Thyroid gland (tissue), 4 donors: Measurements from ENCODE around the gene LHFPL6. TPM values are rescaled to one million over a fixed set of nuclear protein-coding genes. Genes with fewer than 3 reads are reported as not detected.

Experiments
- DNase-seq, 2 donors: peaks; one replicate each; pipeline ENCODE4 v3.0.0-alpha.2; 2019
- H3K27ac ChIP-seq, 3 donors: fragments of 200-600 bp; sonication (generic); 1 replicate in 2 of 3; 2 replicates in 1 of 3; pipeline ENCODE4 v1.5.1; 2016 to 2019; ENCODE audit warnings: mild to moderate bottlenecking in 1 of 3, moderate library complexity in 1 of 3
- H3K27me3 ChIP-seq: fragments of 200-600 bp; sonication (generic); one replicate; pipeline ENCODE4 v1.5.1; 2019
- H3K36me3 ChIP-seq, 2 donors: fragments of 200-600 bp; sonication (generic); one replicate each; pipeline ENCODE4 v1.5.1; 2016 to 2019
- H3K4me1 ChIP-seq, 2 donors: fragments of 200-600 bp; sonication (generic); one replicate each; pipeline ENCODE4 v1.5.1; 2017 to 2019
- H3K4me3 ChIP-seq, 3 donors: fragments of 200-600 bp; sonication (generic); replicated peaks in 1 of 3; 1 replicate in 2 of 3; 2 replicates in 1 of 3; pipeline ENCODE4 v1.5.1; 2016; ENCODE audit warnings: mild to moderate bottlenecking in 1 of 3
- H3K9me3 ChIP-seq: fragments of 200-600 bp; sonication (generic); one replicate; pipeline ENCODE4 v1.5.1; 2017
- POLR2A ChIP-seq, 2 donors: fragments of 450-650 bp; IDR thresholded peaks; one replicate each; pipeline ENCODE4 v1.6.1; 2017; ENCODE audit warnings: antibody characterized with exemption in 2 of 2, mild to moderate bottlenecking in 2 of 2, moderate library complexity in 1 of 2
- WGBS, 2 donors: methylation state at CpG; one replicate each; pipeline ENCODE4 v1.1.5; 2017; 5-methylcytosine and 5-hydroxymethylcytosine counted together
- intact Hi-C: fragments of 100-400 bp; cut with DNase I; formaldehyde crosslinking; loops from one replicate; pipeline ENCODE4 v1.15.1; 2023
- total RNA-seq, 4 donors: library from RNA; depleted of rRNA; stranded (reverse); fragments of >200 nt; gene quantifications; one replicate each; pipeline ENCODE4 v1.2.3, GENCODE V29; 2016
- TF ChIP-seq, protein P1 (sequence below), 6 experiments: fragments of 200-600 bp in 3 of 6; fragments of 450-650 bp in 3 of 6; sonication (generic) in 3 of 6; IDR thresholded peaks; one replicate each; pipeline ENCODE4 v1.5.1; 2016 to 2019; ENCODE audit warnings: antibody characterized with exemption in 6 of 6, mild to moderate bottlenecking in 2 of 6, inconsistent platforms in 1 of 6, moderate library complexity in 1 of 6

LHFPL6 gene
- total RNA-seq, 4 donors from 2014 or later = 23.6 to 86.3 (median 42.0) TPM

DNA sequence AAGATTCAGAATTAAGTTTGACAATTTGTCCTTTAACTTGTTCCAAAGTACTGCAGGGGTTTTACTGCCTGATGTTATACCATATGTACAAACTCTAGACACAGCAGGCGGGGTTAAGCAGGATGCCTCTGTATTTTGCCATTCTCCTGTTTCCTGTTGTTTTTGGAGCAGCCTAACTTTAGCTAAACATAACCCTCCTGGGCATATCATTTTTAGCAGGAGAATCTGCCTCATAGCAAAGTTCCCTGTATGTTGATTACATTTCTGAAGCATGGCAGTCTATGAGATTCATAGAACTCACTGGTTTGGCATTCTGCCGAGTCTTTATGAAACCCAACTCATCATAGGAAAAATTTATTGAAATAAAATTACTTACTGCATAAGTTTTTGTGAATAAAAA is 5.2 kb downstream of the LHFPL6 start:
- WGBS, 2 donors = 64 to 77% methylated on average over 2 of the region's 2 CpGs
- Histone ChIP-seq H3K9me3 (no peaks in the 10 kb centered on the region), H3K27ac (peak overlapping the region in 1 of 3 donors; percentile 28), H3K27me3 (no peaks in the 10 kb centered on the region), H3K4me1 (peaks cover 3 to 6% of the 10 kb centered on the region in 2 donors), H3K4me3 (no peak overlapping the region), H3K36me3 (no peaks in the 10 kb centered on the region)
- intact Hi-C loops = no loop called here
- TF ChIP-seq, protein P1, sequence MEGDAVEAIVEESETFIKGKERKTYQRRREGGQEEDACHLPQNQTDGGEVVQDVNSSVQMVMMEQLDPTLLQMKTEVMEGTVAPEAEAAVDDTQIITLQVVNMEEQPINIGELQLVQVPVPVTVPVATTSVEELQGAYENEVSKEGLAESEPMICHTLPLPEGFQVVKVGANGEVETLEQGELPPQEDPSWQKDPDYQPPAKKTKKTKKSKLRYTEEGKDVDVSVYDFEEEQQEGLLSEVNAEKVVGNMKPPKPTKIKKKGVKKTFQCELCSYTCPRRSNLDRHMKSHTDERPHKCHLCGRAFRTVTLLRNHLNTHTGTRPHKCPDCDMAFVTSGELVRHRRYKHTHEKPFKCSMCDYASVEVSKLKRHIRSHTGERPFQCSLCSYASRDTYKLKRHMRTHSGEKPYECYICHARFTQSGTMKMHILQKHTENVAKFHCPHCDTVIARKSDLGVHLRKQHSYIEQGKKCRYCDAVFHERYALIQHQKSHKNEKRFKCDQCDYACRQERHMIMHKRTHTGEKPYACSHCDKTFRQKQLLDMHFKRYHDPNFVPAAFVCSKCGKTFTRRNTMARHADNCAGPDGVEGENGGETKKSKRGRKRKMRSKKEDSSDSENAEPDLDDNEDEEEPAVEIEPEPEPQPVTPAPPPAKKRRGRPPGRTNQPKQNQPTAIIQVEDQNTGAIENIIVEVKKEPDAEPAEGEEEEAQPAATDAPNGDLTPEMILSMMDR (IDR thresholded peaks at IDR 0.05) = no peak
- no peak for TF ChIP-seq POLR2A (IDR thresholded peaks at IDR 0.05)
- no peak for DNase-seq

DNA sequence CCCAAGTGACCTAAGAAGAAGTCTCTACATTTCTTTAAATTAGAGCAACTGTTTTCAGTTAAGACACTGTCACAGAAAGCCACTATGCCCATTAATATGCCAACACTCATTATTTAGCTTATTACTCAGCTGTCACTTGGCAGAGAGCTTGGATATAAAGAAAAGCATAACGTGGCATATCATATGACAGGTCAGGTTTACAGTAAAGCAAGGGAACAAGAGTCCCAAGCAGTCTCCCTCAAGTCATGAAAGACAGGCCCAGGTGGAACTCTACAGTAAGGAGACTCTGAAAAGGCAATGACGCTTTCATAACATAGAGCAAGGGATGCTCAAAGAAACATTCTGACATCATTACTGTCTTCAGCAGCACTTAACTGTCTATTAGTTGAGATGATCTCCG is 6.3 kb downstream of the LHFPL6 start:
- H3K4me3 ChIP-seq = no peak overlapping the region
- H3K27me3 ChIP-seq = no peaks in the 10 kb centered on the region
- no peaks in the 10 kb centered on the region for H3K9me3 ChIP-seq
- intact Hi-C loops = no loop called here
- DNase-seq = no peak
- TF ChIP-seq POLR2A (IDR thresholded peaks at IDR 0.05) = no peak
- TF ChIP-seq, protein P1 (IDR thresholded peaks at IDR 0.05) = no peak
- WGBS, 2 donors = 78 to 81% methylated on average over 3 of the region's 3 CpGs
- no peak overlapping the region for H3K27ac ChIP-seq
- H3K4me1 ChIP-seq = no peaks in the 10 kb centered on the region
- no peaks in the 10 kb centered on the region for H3K36me3 ChIP-seq

DNA sequence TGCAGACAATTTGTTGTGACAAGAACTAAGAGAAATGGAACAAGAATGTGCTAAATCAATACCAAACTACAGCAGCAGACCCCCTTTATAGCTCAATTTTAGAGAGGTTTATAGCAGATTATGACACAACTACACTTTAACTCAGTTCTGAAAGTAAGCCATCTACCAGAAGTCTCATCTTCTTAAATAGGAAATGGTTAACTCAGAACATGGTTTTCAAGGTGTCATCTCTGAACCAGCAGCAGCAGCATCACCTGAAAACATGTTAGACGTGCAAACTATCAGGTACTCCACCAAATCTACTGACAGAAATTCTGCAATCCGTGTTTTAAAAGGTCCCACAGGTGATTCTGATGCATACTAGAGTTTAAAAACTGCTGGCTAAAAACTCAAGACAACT is 6.8 kb downstream of the LHFPL6 start:
- intact Hi-C loops = no loop called here
- H3K4me1 ChIP-seq = no peaks in the 10 kb centered on the region
- no peaks in the 10 kb centered on the region for H3K27me3 ChIP-seq
- H3K27ac ChIP-seq = no peak overlapping the region
- H3K36me3 ChIP-seq = no peaks in the 10 kb centered on the region
- no peak for DNase-seq
- 81 to 83% methylated on average over 2 of the region's 2 CpGs for WGBS, 2 donors
- no peak overlapping the region for H3K4me3 ChIP-seq
- TF ChIP-seq, protein P1 (IDR thresholded peaks at IDR 0.05) = no peak
- TF ChIP-seq POLR2A (IDR thresholded peaks at IDR 0.05) = no peak
- H3K9me3 ChIP-seq = no peaks in the 10 kb centered on the region

DNA sequence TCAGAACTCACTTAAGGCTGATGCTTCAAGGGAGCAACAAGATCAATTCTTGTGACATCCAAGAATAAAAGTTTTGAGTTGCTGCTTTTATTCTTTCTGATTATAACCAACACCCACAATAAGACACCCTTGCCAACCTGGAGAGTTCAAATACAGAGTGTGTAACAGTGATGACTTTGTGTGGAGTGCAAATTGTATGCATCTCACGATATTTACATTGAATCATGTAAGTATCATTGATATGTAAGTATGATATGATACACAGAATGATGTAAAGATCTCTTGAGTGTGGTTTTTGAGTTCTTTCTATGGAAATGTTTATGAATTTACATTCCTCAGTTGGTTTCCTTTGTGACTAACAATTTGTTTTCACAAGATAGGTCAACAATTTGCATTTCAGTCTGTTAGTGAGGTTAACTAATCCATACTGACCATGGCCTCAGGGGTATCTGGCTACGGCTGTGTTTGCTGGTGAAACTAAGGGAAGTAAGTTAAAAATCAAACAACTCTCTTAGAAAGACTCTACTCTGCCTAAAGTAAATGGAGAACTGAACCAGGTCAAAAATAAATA is 12.4 kb downstream of the LHFPL6 start:
- DNase-seq = no peak
- Histone ChIP-seq H3K4me1 (no peaks in the 10 kb centered on the region), H3K4me3 (no peak overlapping the region), H3K9me3 (no peaks in the 10 kb centered on the region), H3K36me3 (no peaks in the 10 kb centered on the region), H3K27me3 (no peaks in the 10 kb centered on the region), H3K27ac (no peak overlapping the region)
- no peak for TF ChIP-seq POLR2A (IDR thresholded peaks at IDR 0.05)
- TF ChIP-seq, protein P1 (IDR thresholded peaks at IDR 0.05) = no peak
- WGBS, 2 donors = 47 to 79% methylated on average over 2 of the region's 2 CpGs
- intact Hi-C loops = no loop called here

DNA sequence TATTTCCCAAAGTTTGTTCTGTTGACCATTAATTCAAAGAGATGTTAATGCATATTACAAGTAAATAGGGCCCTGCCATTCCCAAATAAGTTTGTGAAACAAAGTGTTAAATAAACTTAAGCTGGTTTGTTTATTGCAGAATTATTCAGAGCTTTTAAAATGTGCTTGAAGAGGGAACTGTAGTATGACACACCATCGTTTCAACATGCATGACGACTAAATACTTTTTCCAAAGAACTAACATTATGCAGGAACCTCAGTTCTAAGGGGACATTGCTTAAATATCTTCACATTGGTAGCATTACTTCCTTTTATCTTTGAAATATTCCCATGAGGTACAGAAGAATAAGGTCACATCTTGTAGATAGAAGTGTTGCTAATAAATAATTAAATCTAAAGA is 14.6 kb downstream of the LHFPL6 start:
- Histone ChIP-seq H3K27me3 (no peaks in the 10 kb centered on the region), H3K9me3 (no peaks in the 10 kb centered on the region), H3K27ac (no peak overlapping the region), H3K36me3 (no peaks in the 10 kb centered on the region), H3K4me1 (no peaks in the 10 kb centered on the region), H3K4me3 (no peak overlapping the region)
- 74 to 81% methylated on average over 2 of the region's 2 CpGs for WGBS, 2 donors
- intact Hi-C loops = no loop called here
- no peak for DNase-seq
- TF ChIP-seq POLR2A (IDR thresholded peaks at IDR 0.05) = no peak
- TF ChIP-seq, protein P1 (IDR thresholded peaks at IDR 0.05) = no peak
